Common myeloid progenitor, CD34-positive (primary cell): ENCODE results near the gene TMEM86B.
A peak's percentile ranks its signal among the peaks of the same experiment; 100 is the strongest.

ENCODE experiments used
- CTCF ChIA-PET: fragments of 350-600 bp; sonication (Branson Sonifier 250); formaldehyde crosslinking; loops from one replicate; lab custom pipeline; 2021; ENCODE audit warnings: antibody characterized with exemption; lab: Charles Lee
- POLR2A ChIA-PET: fragments of 350-600 bp; sonication (Branson Sonifier 250); formaldehyde crosslinking; loops from one replicate; lab custom pipeline; 2021; ENCODE audit warnings: antibody characterized with exemption; lab: Charles Lee
- DNase-seq, 3 donors: peaks; one replicate each; pipeline versions ENCODE4 v3.0.0 to v3.0.0-alpha.2; 2013
- H3K27ac ChIP-seq, 2 experiments: 1 replicate in 1 of 2; 2 replicates in 1 of 2; pipeline ENCODE4 v1.7.0; 2013; ENCODE audit warnings: inconsistent platforms in 2 of 2, low read length in 2 of 2, mild to moderate bottlenecking in 2 of 2, low read depth in 1 of 2, moderate library complexity in 1 of 2; ENCODE audit not compliant: severe bottlenecking in 2 of 2, insufficient read depth in 1 of 2, poor library complexity in 1 of 2
- H3K27me3 ChIP-seq, 5 experiments: replicated peaks in 2 of 5; 1 replicate in 3 of 5; 2 replicates in 2 of 5; pipeline versions ENCODE4 v1.6.1 to v1.7.0; 2013; ENCODE audit warnings: low read length in 4 of 5, mild to moderate bottlenecking in 2 of 5, moderate library complexity in 2 of 5, inconsistent platforms in 1 of 5; ENCODE audit not compliant: insufficient read depth in 5 of 5, control insufficient read depth in 4 of 5
- H3K36me3 ChIP-seq, 4 experiments: 1 replicate in 2 of 4; 2 replicates in 2 of 4; pipeline versions ENCODE4 v1.6.1 to v1.7.0; 2013; ENCODE audit warnings: low read length in 3 of 4, control low read depth in 1 of 4, mild to moderate bottlenecking in 1 of 4; ENCODE audit not compliant: control insufficient read depth in 4 of 4, insufficient read depth in 4 of 4
- H3K4me1 ChIP-seq, 4 experiments: 1 replicate in 3 of 4; 2 replicates in 1 of 4; pipeline versions ENCODE4 v1.6.1 to v1.7.1; 2013; ENCODE audit warnings: low read length in 3 of 4, mild to moderate bottlenecking in 3 of 4, control low read depth in 1 of 4, inconsistent platforms in 1 of 4, moderate library complexity in 1 of 4; ENCODE audit not compliant: control insufficient read depth in 4 of 4, insufficient read depth in 4 of 4; ENCODE audit errors: control extremely low read depth in 1 of 4
- H3K4me3 ChIP-seq, 7 experiments: 1 replicate in 4 of 7; 2 replicates in 3 of 7; pipeline versions ENCODE4 v1.5.1 to v1.7.0; 2013; ENCODE audit warnings: mild to moderate bottlenecking in 7 of 7, low read length in 6 of 7, moderate library complexity in 6 of 7, inconsistent platforms in 2 of 7, low read depth in 2 of 7, control low read depth in 1 of 7; ENCODE audit not compliant: insufficient read depth in 4 of 7, control insufficient read depth in 1 of 7; ENCODE audit errors: extremely low read depth in 1 of 7
- H3K9me3 ChIP-seq, 5 experiments: 1 replicate in 4 of 5; 2 replicates in 1 of 5; pipeline versions ENCODE4 v1.6.1 to v1.7.1; 2013; ENCODE audit warnings: low read length in 4 of 5, mild to moderate bottlenecking in 2 of 5, inconsistent platforms in 1 of 5, low read depth in 1 of 5, moderate library complexity in 1 of 5; ENCODE audit not compliant: control insufficient read depth in 4 of 5, insufficient read depth in 2 of 5; ENCODE audit errors: control extremely low read depth in 1 of 5
- WGBS: methylation state at CpG from one replicate; pipeline ENCODE4 v1.1.5; 2013; ENCODE audit not compliant: insufficient coverage; 5-methylcytosine and 5-hydroxymethylcytosine counted together

The TMEM86B gene

GRCh38 chr19:55257461-55258420, 29.2 kb upstream of the TMEM86B start:
- no peak for DNase-seq
- Histone ChIP-seq H3K4me3 (peak overlapping the region; percentile 78 to 98 (median 93)), H3K36me3 (peaks cover 0 to 16% (median 4%) of the 10 kb centered on the region in 4 experiments), H3K27me3 (no peaks in the 10 kb centered on the region), H3K4me1 (peaks cover 19 to 67% (median 63%) of the 10 kb centered on the region in 4 experiments), H3K27ac (peak overlapping the region; percentile 86 to 95), H3K9me3 (no peaks in the 10 kb centered on the region)
- ChIA-PET CTCF (interaction anchor here (0.9 to 1.0 kb wide), 2 partner anchors 9 to 10 kb away, joined by 3 to 4 read pairs; no protein-coding TSS in a partner anchor), POLR2A (interaction anchor here (0.6 to 1.1 kb wide), 2 partner anchors 20 to 41 kb away, joined by 3 to 5 read pairs; no protein-coding TSS in a partner anchor)
- under 1% methylated on average over 47 of the region's 51 CpGs for WGBS

GRCh38 chr19:55256562-55257460, 28.2 kb upstream of the TMEM86B start:
- CTCF ChIA-PET = interaction anchor here (0.9 to 1.8 kb wide), 6 partner anchors 9 to 247 kb away, joined by 3 to 7 read pairs (median 3); no protein-coding TSS in a partner anchor
- H3K27me3 ChIP-seq = no peaks in the 10 kb centered on the region
- peaks cover 0 to 9% (median 1%) of the 10 kb centered on the region in 4 experiments for H3K36me3 ChIP-seq
- peak overlapping the region; percentile 86 to 95 for H3K27ac ChIP-seq
- WGBS = 38% methylated on average over 10 of the region's 22 CpGs
- POLR2A ChIA-PET = interaction anchor here (0.6 to 1.2 kb wide), 3 partner anchors 23 to 355 kb away, joined by 3 to 5 read pairs (median 3); partner anchors contain the start of gene HSPBP1
- DNase-seq = no peak
- no peaks in the 10 kb centered on the region for H3K9me3 ChIP-seq
- peak overlapping the region; percentile 78 to 98 (median 93) for H3K4me3 ChIP-seq
- peaks cover 23 to 76% (median 72%) of the 10 kb centered on the region in 4 experiments for H3K4me1 ChIP-seq

GRCh38 chr19:55255618-55256423, 27.3 kb upstream of the TMEM86B start:
- Histone ChIP-seq H3K27ac (peak overlapping the region; percentile 87 to 95), H3K36me3 (peaks cover 0 to 12% (median 1%) of the 10 kb centered on the region in 4 experiments), H3K9me3 (no peaks in the 10 kb centered on the region), H3K4me1 (peaks cover 29 to 86% (median 82%) of the 10 kb centered on the region in 4 experiments), H3K27me3 (no peaks in the 10 kb centered on the region), H3K4me3 (peak overlapping the region; percentile 8 to 98 (median 93))
- POLR2A ChIA-PET = interaction anchor here (0.6 to 1.2 kb wide), 3 partner anchors 22 to 113 kb away, joined by 3 to 4 read pairs (median 3); partner anchors contain the start of gene HSPBP1
- CTCF ChIA-PET = interaction anchor here (0.8 to 2.6 kb wide), 9 partner anchors 8 to 248 kb away, joined by 3 to 24 read pairs (median 3); partner anchors contain the start of gene HSPBP1
- 19% methylated on average over 15 of the region's 17 CpGs for WGBS
- DNase-seq = peak in 2 of 3 donors; percentile 40 to 55

GRCh38 chr19:55254625-55254977, 26.0 kb upstream of the TMEM86B start:
- POLR2A ChIA-PET = interaction anchor here (0.6 to 1.5 kb wide), 6 partner anchors 13 to 153 kb away, joined by 3 to 6 read pairs (median 3); partner anchors contain the start of genes HSPBP1 and UBE2S
- peaks cover 27 to 89% (median 86%) of the 10 kb centered on the region in 4 experiments for H3K4me1 ChIP-seq
- DNase-seq = no peak
- WGBS = 0% methylated on average over 6 of the region's 6 CpGs
- H3K36me3 ChIP-seq = peaks cover 0 to 24% (median 5%) of the 10 kb centered on the region in 4 experiments
- CTCF ChIA-PET = interaction anchor here (0.8 to 2.6 kb wide), 8 partner anchors 8 to 222 kb away, joined by 3 to 24 read pairs (median 3); partner anchors contain the start of gene HSPBP1
- peak overlapping the region; percentile 87 to 95 for H3K27ac ChIP-seq
- no peaks in the 10 kb centered on the region for H3K9me3 ChIP-seq
- H3K27me3 ChIP-seq = no peaks in the 10 kb centered on the region
- H3K4me3 ChIP-seq = peak overlapping the region; percentile 51 to 98 (median 93)

GRCh38 chr19:55253842-55254624, 25.5 kb upstream of the TMEM86B start:
- ChIA-PET CTCF (interaction anchor here (0.6 to 2.6 kb wide), 8 partner anchors 8 to 223 kb away, joined by 3 to 24 read pairs (median 3); partner anchors contain the start of gene HSPBP1), POLR2A (interaction anchor here (0.6 to 1.5 kb wide), 7 partner anchors 12 to 154 kb away, joined by 3 to 6 read pairs (median 3); partner anchors contain the start of genes HSPBP1 and UBE2S)
- DNase-seq = peak; percentile 88 to 96 (median 95)
- Histone ChIP-seq H3K9me3 (no peaks in the 10 kb centered on the region), H3K27ac (peak overlapping the region; percentile 87 to 95), H3K4me1 (peaks cover 27 to 91% (median 86%) of the 10 kb centered on the region in 4 experiments), H3K36me3 (peaks cover 0 to 24% (median 5%) of the 10 kb centered on the region in 4 experiments), H3K27me3 (no peaks in the 10 kb centered on the region), H3K4me3 (peak overlapping the region; percentile 51 to 98 (median 93))
- WGBS = 0% methylated on average over 14 of the region's 23 CpGs
